ENCODE measurements around the gene KAZN. TPM values are rescaled to one million over a fixed set of nuclear protein-coding genes. Genes with fewer than 3 reads are reported as not detected.

KAZN gene
- total and polyA plus RNA-seq, 2 donors (not counting 1 experiment from before 2014, with no cell fraction given), result 3.4 to 5.0 TPM

GRCh38 chr1:14922942-14923726, 324.6 kb downstream of the KAZN start:
- no peak for TF ChIP-seq EZH2 (IDR thresholded peaks at IDR 0.05; ENCODE audit: low read length, missing control alignments)
- H3K9ac ChIP-seq (ENCODE audit: insufficient read depth, low read length), result no peak overlapping the region
- no peaks in the 10 kb centered on the region for H3K36me3 ChIP-seq (ENCODE audit: control insufficient read depth, insufficient read depth, low read length)
- H3K4me2 ChIP-seq (ENCODE audit: extremely low read depth, insufficient read depth, low read length), result peak overlapping the region; percentile 37
- no peaks in the 10 kb centered on the region for H4K20me1 ChIP-seq (ENCODE audit: control insufficient read depth, extremely low read depth, insufficient read depth, low read length)
- no peaks in the 10 kb centered on the region for H3K27me3 ChIP-seq (ENCODE audit: control insufficient read depth, insufficient read depth, low read length)
- H3K9me3 ChIP-seq (ENCODE audit: control insufficient read depth, insufficient read depth, low read depth, low read length), result no peaks in the 10 kb centered on the region
- DNase-seq (ENCODE audit: low read depth in 2 of 2), result no peak
- H3K27ac ChIP-seq (ENCODE audit: insufficient read depth, low read length), result no peak overlapping the region
- peaks cover 3% of the 10 kb centered on the region for H3K79me2 ChIP-seq (ENCODE audit: control insufficient read depth, insufficient read depth, low read length)
- H2AFZ ChIP-seq (ENCODE audit: low read length), result peak overlapping the region; percentile 14
- H3K4me3 ChIP-seq (replicated peaks in 1 of 4; ENCODE audit: control extremely low read depth in 1 of 4, insufficient read depth in 1 of 4, low read depth in 3 of 4, low read length in 4 of 4), result peak overlapping the region in 1 of 4 experiments; percentile 81
- peaks cover 15% of the 10 kb centered on the region for H3K4me1 ChIP-seq (ENCODE audit: control insufficient read depth, extremely low read depth, insufficient read depth, low read length)

- Histone ChIP-seq H3K9me3 (ENCODE audit: control insufficient read depth, insufficient read depth, low read depth, low read length) (no peaks in the 10 kb centered on the region), H3K4me3 (replicated peaks in 1 of 4; ENCODE audit: control extremely low read depth in 1 of 4, insufficient read depth in 1 of 4, low read depth in 3 of 4, low read length in 4 of 4) (peak overlapping the region in 2 of 4 experiments; percentile 60 to 81), H2AFZ (ENCODE audit: low read length) (peak overlapping the region; percentile 14), H3K27me3 (ENCODE audit: control insufficient read depth, insufficient read depth, low read length) (no peaks in the 10 kb centered on the region), H3K36me3 (ENCODE audit: control insufficient read depth, insufficient read depth, low read length) (no peaks in the 10 kb centered on the region), H3K79me2 (ENCODE audit: control insufficient read depth, insufficient read depth, low read length) (peaks cover 4% of the 10 kb centered on the region), H3K4me2 (ENCODE audit: extremely low read depth, insufficient read depth, low read length) (peak overlapping the region; percentile 37), H4K20me1 (ENCODE audit: control insufficient read depth, extremely low read depth, insufficient read depth, low read length) (no peaks in the 10 kb centered on the region), H3K27ac (ENCODE audit: insufficient read depth, low read length) (no peak overlapping the region), H3K4me1 (ENCODE audit: control insufficient read depth, extremely low read depth, insufficient read depth, low read length) (peaks cover 15% of the 10 kb centered on the region), H3K9ac (ENCODE audit: insufficient read depth, low read length) (peak overlapping the region; percentile 70)
- TF ChIP-seq CTCF (conservative IDR thresholded peaks at IDR 0.05 in 1 of 2, IDR thresholded peaks at IDR 0.05 in 1 of 2; ENCODE audit: low read depth in 1 of 2, low read length in 2 of 2), result no peak
- no peak for TF ChIP-seq EZH2 (IDR thresholded peaks at IDR 0.05; ENCODE audit: low read length, missing control alignments)
- DNase-seq (ENCODE audit: low read depth in 2 of 2), result peak; percentile 61 to 69
Measured at GRCh38 chr1:14923727-14924452, 325.4 kb downstream of the KAZN start.

GRCh38 chr1:14924455-14925331, 326.2 kb downstream of the KAZN start:
- peak overlapping the region; percentile 60 to 81 (median 73) for H3K4me3 ChIP-seq (replicated peaks in 1 of 4; ENCODE audit: control extremely low read depth in 1 of 4, insufficient read depth in 1 of 4, low read depth in 3 of 4, low read length in 4 of 4)
- H2AFZ ChIP-seq (ENCODE audit: low read length), result peak overlapping the region; percentile 10
- no peaks in the 10 kb centered on the region for H4K20me1 ChIP-seq (ENCODE audit: control insufficient read depth, extremely low read depth, insufficient read depth, low read length)
- H3K4me2 ChIP-seq (ENCODE audit: extremely low read depth, insufficient read depth, low read length), result peak overlapping the region; percentile 96
- peak overlapping the region; percentile 57 for H3K27ac ChIP-seq (ENCODE audit: insufficient read depth, low read length)
- H3K4me1 ChIP-seq (ENCODE audit: control insufficient read depth, extremely low read depth, insufficient read depth, low read length), result peaks cover 22% of the 10 kb centered on the region
- peak overlapping the region; percentile 70 for H3K9ac ChIP-seq (ENCODE audit: insufficient read depth, low read length)
- TF ChIP-seq EZH2 (IDR thresholded peaks at IDR 0.05; ENCODE audit: low read length, missing control alignments) (no peak), CTCF (conservative IDR thresholded peaks at IDR 0.05 in 1 of 2, IDR thresholded peaks at IDR 0.05 in 1 of 2; ENCODE audit: low read depth in 1 of 2, low read length in 2 of 2) (no peak)
- no peaks in the 10 kb centered on the region for H3K36me3 ChIP-seq (ENCODE audit: control insufficient read depth, insufficient read depth, low read length)
- peak; percentile 50 to 54 for DNase-seq (ENCODE audit: low read depth in 2 of 2)
- no peaks in the 10 kb centered on the region for H3K9me3 ChIP-seq (ENCODE audit: control insufficient read depth, insufficient read depth, low read depth, low read length)
- H3K79me2 ChIP-seq (ENCODE audit: control insufficient read depth, insufficient read depth, low read length), result peaks cover 4% of the 10 kb centered on the region
- H3K27me3 ChIP-seq (ENCODE audit: control insufficient read depth, insufficient read depth, low read length), result no peaks in the 10 kb centered on the region

Measured in fibroblast of lung (primary cell).